ENCODE measurements around the gene RPS15A.
"Not testable (repeated sequence)": the region's sequence is repeated elsewhere in the genome, so short reads cannot be mapped to it uniquely, and the experiment has no call there.

RPS15A gene

DNA sequence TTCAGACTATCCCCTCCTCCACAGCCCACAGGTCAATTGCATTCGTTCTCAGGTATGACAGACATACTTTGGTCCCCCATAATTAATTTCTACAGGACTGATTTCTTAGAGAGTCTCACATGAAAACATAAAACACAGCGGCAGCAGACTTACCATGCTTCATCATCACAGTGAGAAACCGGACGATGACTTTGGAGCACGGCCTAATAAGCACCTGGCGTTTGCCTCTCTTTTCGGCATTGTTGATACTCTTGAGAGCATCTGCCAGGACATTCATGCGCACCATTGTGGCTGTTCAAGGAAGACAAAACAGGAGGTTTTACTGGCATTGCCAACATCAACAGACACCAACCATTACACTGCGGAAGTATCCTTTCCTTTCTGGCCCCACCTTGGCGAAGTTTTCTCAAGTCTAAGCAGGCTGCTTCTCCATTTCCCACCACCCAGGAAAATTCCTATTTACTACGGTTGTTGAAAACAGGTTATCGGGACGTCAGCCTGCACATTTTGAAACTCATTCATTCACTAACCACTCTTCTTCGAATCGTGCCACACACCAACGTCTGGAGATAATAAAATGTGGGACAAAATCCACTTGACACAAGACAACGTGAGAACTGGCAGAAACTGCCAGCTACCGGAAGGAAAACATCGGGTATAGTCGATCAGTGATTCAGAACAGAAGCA, 1.2 kb downstream of the RPS15A start:
- TF ChIP-seq, protein P1, sequence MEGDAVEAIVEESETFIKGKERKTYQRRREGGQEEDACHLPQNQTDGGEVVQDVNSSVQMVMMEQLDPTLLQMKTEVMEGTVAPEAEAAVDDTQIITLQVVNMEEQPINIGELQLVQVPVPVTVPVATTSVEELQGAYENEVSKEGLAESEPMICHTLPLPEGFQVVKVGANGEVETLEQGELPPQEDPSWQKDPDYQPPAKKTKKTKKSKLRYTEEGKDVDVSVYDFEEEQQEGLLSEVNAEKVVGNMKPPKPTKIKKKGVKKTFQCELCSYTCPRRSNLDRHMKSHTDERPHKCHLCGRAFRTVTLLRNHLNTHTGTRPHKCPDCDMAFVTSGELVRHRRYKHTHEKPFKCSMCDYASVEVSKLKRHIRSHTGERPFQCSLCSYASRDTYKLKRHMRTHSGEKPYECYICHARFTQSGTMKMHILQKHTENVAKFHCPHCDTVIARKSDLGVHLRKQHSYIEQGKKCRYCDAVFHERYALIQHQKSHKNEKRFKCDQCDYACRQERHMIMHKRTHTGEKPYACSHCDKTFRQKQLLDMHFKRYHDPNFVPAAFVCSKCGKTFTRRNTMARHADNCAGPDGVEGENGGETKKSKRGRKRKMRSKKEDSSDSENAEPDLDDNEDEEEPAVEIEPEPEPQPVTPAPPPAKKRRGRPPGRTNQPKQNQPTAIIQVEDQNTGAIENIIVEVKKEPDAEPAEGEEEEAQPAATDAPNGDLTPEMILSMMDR (IDR thresholded peaks at IDR 0.05; ENCODE audit: control insufficient read depth, insufficient read depth, low read depth, low read length, missing control alignments) = no peak
- no peak for DNase-seq (ENCODE audit: low read depth)
- H3K4me3 ChIP-seq (ENCODE audit: control insufficient read depth, low read depth, low read length) = peak overlapping the region; percentile 58

DNA sequence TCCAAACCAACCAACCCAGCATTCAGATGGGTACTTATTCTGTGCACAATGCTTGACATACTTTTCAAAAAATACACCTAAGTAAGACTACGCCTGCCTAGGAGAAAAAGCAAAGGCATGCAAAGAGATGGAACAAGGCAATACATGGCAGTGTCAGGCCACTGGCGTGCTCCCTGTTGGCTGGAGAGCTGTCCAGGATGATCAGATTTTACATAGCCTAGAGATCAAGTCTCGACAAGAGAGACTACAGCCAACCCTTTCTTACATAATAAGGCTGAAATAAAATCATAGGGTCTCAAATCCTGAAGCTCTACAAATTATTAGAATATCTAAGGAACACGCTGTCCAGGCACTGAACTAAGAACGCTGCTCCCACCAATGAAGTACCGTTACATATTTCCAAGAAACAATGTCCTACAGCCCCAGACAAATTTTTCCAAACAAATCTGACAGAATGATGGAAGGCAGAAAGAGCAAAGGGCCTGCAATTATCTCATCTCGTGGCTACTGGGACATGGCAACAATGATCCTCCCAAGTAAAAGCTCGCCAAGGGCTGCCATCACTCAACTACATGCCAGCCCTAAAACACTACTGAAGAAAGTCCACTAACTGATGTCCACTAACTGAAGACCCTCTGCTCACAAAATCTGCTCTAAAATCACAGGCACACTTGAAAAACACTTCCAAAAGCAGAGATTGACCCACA, 5.1 kb downstream of the RPS15A start:
- H3K4me3 ChIP-seq (ENCODE audit: control insufficient read depth, low read depth, low read length) = no peak overlapping the region
- TF ChIP-seq, protein P1 (IDR thresholded peaks at IDR 0.05; ENCODE audit: control insufficient read depth, insufficient read depth, low read depth, low read length, missing control alignments) = no peak
- DNase-seq (ENCODE audit: low read depth) = no peak

DNA sequence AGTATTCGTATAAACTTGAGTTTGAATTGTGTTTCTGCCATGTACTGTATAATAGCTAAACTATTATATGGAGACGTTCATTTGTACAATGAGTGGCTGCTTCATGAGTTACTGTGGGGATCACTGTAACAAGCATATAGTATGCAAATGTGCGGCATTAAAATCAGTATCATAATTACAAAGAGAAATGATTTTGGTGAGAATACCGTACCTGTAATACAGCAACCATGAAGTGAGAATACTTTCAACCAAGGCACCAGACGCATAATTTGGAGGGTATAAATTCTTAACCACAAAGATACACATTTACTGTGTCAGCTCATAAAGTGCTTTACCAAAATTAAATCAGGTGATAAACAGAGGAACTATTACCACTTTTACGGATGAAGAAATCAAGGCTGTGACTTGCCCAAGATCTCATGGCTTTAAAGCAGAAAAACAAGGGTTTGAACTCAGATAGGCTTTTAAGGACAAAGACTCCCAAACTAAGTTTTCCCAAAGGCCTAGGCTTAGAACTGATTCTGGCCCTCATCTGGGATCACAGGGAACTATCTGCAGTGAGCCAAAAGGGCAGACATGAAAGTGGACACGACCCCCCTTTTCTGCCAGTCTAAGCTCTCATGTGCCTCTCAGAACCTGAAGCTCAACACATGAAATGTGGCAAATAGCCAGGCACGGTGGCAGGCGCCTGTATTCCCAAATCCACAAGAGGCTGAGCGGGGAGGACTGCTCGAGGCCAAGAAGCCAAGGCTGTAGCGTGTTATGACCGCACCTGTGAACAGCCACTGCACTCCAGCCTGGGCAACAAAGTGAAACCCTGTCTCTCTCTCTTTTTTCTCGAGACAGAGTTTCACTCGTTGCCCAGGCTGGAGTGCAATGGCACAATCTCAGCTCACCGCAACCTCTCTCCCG, 6.4 kb downstream of the RPS15A start:
- no peak overlapping the region for H3K4me3 ChIP-seq (ENCODE audit: control insufficient read depth, low read depth, low read length)
- TF ChIP-seq, protein P1 (IDR thresholded peaks at IDR 0.05; ENCODE audit: control insufficient read depth, insufficient read depth, low read depth, low read length, missing control alignments) = no peak
- DNase-seq (ENCODE audit: low read depth) = no peak

DNA sequence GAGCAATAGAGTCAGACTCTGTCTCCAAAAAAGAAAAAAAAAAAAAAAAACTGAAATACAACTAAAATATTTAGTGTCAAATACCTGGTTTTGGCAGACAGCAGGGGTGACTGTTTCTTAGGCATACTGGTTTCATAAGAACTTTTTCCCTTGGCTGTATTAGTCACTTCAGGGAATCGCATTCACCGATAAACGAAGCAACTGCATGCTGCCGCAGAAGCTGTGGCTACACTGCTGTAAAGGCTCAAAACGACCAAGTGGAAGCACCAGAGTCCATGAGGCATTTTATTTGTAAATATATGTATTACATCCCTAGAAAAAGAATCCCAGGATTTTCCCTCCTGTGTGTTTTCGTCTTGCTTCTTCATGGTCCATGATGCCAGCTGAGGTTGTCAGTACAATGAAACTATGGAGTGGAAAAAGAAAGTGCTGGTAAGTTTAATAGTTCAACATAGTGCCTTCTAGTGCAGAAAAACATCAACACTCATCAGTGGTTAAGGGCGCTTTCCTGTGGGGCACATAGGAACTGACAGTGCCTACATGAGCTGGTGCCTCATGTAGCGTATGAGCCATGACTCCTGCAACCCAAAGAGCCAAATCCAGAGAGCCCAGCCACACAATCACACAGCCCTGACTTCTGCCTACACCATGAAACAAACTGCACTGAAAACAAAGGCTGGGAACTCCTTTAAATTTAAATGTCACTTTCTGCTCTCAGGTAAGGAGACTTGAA, 7.3 kb downstream of the RPS15A start:
- TF ChIP-seq, protein P1 (IDR thresholded peaks at IDR 0.05; ENCODE audit: control insufficient read depth, insufficient read depth, low read depth, low read length, missing control alignments) = no peak
- DNase-seq (ENCODE audit: low read depth) = no peak
- no peak overlapping the region for H3K4me3 ChIP-seq (ENCODE audit: control insufficient read depth, low read depth, low read length)

DNA sequence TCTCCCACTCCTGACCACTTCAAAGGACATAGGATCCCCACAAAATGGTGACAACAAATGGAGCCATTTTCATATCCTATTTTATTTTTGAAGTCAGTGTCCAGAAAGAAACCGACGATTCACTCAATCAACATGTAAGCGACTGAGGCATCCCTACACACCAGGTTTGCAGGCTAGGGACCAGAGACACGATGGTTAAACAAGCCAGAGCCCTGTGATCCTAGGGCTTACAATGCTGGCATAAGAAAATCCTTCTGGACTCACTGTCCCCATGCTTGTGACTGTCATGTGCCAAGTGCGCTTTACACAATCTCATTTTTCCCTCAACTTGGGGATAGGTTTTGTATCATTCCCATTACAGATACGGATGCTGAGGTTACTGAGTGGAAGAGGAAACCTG, 8.9 kb downstream of the RPS15A start:
- not testable (repeated sequence) for H3K4me3 ChIP-seq (ENCODE audit: control insufficient read depth, low read depth, low read length); DNase-seq (ENCODE audit: low read depth)

DNA sequence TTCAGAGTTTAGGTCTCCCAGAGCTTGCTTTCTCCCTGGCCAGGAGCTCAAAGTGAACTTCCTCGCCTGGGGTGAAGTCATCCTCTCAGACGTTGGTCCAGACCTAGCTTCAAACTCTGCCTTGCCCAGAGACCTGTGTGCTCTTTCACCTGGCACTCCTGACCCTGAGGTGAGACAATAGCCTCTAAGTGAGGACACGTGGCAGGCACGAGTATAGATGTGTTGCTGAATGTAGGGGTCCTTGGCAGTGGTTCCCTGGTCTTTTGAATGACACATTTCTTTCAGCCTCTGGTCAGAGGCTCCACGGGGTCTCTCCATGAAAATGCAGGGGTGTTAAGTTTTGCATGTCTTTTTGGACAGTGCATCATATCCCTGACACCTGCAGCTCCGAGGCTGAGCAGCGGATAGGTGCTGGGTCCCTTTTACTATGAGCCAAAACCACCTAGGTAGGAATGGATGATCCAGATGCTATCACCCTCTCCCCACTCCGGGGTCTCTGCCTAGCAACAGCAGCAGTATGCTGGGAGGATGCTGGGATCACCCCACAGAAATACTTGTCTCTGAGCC, 9.6 kb downstream of the RPS15A start:
- not testable (repeated sequence) for H3K4me3 ChIP-seq (ENCODE audit: control insufficient read depth, low read depth, low read length); DNase-seq (ENCODE audit: low read depth)

DNA sequence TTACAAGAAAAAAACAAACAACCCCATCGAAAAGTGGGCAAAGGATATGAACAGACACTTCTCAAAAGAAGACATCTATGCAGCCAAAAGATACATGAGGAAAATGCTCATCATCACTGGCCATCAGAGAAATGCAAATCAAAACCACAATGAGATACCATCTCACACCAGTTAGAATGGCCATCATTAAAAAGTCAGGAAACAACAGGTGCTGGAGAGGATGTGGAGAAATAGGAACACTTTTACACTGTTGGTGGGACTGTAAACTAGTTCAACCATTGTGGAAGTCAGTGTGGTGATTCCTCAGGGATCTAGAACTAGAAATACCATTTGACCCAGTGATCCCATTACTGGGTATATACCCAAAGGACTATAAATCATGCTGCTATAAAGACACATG, 12.5 kb downstream of the RPS15A start:
- not testable (repeated sequence) for DNase-seq (ENCODE audit: low read depth); H3K4me3 ChIP-seq (ENCODE audit: control insufficient read depth, low read depth, low read length)

DNA sequence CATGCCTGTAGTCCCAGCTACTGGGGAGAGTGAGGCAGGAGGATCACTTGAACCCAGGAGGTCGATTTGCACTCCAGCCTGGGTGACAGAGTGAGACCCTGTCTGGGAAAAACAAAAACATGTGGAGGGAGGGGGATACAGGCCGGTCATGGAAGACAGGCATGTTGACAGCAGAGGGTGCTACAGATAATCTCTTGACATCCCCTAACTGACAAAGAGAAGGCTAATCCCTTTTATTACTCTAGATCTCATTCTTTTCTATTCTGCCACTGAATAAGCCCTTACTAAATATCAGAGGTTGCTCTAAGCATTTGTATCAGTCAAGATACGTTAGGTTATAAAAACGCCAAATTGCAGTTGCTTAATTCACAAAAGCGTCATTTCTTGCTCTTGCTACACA, 13.8 kb downstream of the RPS15A start:
- DNase-seq (ENCODE audit: low read depth) = not testable (repeated sequence)

DNA sequence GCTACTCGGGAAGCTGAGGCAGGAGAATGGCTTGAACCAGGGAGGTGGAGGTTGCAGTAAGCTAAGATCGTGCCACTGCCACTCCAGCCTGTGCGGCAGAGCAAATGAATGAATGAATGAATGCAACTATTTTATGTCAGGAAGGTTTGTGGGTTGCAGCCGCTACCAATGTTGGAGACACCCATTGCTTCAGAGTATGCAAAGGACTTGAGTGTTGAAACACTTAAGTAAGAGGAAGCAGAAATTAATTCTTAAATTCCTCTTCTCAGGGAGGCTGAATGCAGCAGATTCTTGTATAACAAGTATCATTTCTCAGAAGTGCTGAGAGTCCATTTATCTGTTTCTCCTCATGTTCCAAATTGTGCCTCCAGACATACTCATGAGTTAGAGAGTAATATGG, 15.5 kb downstream of the RPS15A start:
- not testable (repeated sequence) for H3K4me3 ChIP-seq (ENCODE audit: control insufficient read depth, low read depth, low read length); DNase-seq (ENCODE audit: low read depth)

More for the DNA sequence above, 13.8 kb downstream of the RPS15A start:
- H3K4me3 ChIP-seq (ENCODE audit: control insufficient read depth, low read depth, low read length) = not testable (repeated sequence)

DNA sequence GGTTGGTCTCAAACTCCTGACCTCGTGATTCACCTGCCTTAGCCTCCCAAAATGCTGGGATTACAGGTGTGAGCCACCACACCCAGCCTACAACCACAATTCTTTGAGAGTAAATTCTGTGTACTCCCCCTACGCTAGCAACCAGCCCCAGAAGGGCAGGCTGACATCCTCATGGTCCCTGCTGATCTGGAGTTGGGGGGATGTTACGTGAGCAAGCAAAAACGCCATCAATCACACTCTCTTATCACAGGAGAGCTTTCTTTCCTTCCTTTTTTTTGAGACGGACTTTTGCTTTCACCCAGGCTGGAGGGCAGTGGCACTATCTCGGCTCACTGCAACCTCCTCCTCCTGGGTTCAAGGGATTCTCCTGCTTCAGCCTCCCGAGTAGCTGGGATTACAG, 18.0 kb downstream of the RPS15A start:
- not testable (repeated sequence) for DNase-seq (ENCODE audit: low read depth); H3K4me3 ChIP-seq (ENCODE audit: control insufficient read depth, low read depth, low read length)

DNA sequence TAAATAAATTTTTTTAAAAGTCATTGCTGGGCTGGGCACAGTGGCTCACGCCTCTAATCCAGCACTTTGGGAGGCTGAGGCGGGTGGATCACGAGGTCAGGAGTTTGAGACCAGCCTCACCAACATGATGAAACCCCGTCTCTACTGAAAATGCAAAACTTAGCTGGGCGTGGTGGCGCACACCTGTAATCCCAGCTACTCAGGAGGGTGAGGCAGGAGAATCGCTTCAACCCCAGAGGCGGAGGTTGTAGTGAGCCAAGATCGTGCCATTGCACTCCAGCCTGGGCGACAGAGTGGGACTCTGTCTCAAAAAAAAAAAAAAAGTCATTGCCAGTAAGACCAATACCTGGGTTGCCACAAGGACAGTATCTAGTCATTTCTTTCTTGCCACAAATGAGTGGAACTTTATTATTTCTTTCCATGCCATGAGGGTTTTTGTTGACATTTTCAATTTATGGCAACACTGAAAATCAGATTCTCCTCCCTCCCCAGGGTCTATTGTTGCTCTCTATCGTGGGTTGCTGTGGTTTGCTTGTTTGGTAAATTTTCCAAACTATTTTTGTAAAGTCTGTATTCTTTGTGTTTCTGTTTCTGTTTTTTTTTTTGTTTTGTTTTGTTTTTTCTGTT, 19.7 kb downstream of the RPS15A start:
- DNase-seq (ENCODE audit: low read depth); H3K4me3 ChIP-seq (ENCODE audit: control insufficient read depth, low read depth, low read length): not testable (repeated sequence)

All from AG09309 (cell line).